Activated T-helper 9 cell treated with anti-CD3 and anti-CD28 coated beads, Interleukin-2, amount 50 U/mL, for 16 hours (primary cell): Measurements from ENCODE around the gene CARD16.
"Not testable (repeated sequence)": the region's sequence is repeated elsewhere in the genome, so short reads cannot be mapped to it uniquely, and the experiment has no call there.

ENCODE experiments used
- DNase-seq: peaks from one replicate; pipeline ENCODE4 v3.0.0-alpha.2; 2020; ENCODE audit warnings: low read depth

CARD16 gene

DNA sequence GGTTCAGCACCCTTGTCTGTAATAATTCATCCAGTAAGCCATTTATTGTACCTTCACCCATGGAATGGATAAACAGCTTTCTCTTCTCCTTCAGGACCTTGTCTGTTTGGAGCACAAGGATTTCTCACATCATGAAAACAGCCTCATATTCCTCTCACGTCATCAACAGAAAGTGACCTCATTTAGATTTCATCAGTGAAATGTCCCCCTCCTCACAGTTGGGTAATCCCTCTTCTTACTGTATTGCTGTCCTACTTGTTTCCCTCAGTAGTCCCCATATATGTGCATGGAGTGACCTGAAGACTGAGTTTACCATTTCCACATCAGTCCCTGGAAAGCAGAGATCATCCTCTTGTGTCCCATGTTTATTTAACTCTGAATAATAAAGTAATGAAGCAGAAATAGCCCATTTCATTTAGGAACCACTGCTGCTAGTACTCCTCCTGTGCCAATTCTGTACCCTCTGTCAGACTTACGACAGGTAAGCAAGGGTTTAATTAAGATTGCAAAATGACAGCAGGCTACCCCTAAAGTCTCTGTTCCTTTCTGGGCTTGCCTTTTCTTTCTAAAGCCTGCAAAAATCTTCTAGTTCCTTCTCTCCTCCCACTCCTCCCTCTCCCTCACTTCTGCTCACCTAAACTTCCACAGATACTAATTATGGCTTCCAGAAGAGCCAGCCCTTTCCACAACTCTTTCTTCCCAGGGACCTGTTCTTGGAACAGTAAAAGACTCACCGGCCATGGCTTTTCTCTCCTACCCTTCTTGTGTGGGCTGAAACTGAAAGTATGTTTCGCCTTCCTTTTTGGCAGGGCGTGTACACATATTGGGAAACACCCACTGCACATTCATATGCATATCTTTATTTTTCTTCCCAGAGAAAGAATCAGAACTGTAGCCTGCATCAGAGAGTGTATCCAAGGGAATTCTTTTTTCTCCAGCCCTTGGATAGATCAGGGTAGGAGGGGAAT lies at the start of gene CARD16:
Gene CARD16 (minus strand): TSS at position 779 of the 968 bp plus-strand sequence. CDS start 38 bp downstream, at position 741.
- not testable (repeated sequence) for DNase-seq

DNA sequence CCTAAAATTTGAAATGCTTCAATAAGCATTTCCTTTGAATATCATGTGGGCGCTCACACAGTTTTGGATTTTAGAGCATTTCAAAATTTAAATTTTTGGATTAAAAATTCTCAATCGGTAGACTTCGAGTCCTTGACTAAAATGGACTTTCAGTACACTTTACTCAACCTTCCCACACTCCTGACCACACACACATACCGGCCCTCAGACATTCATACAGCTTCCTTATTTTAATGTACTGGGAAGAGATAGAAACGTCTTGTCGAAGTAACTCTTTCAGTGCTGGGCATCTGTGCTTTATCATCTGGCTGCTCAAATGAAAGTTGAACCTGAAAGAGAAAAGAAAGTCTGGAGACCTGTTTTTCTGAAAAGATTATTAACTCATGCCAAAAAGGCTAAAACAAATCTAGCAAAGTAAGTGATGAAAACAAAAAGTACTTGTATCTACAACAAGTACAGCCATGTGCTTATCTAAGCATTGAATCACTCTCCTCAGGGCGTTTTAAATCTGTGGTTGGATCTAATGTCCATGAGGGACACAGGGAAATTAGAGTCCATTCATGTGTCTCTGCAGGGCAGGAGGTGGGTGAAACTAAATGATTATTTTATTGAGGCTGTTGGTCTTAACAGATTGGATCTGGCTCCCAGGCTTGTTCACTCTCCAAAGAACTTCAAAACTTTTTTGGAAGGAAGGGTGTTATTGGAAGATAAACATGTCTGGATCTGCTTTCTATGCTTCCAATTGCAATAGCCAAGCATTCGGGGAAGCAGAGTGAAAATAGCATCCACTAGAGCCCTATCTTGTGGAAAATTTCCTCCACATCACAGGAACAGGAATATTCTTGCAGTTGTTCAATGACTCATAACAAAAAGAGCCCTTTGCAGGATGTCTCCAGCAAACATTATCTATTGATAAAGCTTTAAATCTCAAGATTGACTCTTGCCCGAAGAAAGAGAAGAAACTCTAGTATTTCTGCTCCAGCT lies 47.4 kb upstream of the CARD16 start:
- no peak for DNase-seq

DNA sequence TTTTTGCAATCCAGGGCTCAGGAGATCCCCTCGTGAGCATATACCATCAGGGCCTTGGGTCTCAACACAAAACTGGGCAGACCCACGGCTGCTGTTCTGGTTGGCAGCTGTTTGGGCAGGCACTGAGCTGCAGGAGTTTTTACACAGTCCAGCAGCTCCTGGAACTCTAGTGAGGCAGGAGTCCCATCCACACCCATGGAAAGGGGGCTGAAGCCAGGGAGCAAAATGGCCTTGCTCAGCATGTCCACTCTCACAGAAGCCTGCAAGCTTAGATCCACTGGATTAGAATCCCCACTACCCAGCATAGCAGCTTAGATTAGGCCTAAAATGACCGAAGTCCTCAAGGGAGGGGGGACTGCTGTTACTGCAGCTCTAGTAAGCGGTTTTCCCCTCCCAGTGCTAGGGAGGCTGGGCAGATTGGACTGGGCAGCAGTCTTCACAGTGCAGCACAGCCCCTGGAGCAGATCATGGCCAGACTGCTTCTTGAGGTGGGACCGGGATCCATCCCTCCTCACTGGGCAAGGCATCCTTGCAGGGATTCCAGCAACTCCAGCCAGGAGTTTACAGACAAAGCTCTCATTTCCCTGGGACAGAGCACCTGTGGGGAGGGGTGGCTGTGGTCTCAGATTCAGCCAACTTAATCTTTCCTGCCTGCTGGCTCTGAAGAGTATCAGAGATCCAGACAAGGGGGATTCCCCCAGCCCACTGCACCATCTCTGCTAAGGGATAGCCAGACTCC lies 36.4 kb upstream of the CARD16 start:
- DNase-seq, result no peak

DNA sequence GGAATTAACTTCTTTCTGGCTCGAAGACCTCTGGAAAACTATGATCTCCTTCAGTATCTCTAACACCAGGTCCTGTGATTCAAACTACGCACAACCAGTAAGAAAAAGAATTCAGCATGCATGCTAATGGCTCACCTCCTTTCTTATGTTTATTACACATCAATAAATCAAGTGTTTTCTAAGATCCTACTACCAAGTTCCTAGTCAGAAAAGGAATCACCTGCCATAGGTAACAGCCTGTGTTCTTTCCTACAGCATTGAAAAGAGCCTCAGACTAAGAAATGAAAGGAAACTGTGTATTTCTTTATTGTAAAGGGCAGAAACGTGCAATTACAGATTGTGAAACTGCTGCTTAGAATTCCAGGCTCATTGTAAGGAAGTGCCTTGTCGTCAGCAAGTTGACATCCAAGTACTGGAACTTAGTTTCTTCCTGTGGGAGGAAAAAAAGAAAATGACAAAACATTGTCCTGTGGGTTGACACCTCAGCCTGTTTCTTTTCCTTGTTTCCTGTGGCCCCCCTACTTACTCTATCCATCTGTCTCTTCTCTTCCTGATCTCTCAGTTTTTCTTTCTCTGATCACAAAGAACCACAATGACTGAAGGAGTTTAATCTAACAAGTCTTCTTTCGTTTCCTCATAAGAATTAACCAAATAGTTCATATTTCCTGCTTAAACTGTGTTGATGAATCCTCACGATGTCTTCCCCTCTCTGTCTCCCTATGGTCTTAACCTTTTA lies 35.2 kb upstream of the CARD16 start:
- not testable (repeated sequence) for DNase-seq

DNA sequence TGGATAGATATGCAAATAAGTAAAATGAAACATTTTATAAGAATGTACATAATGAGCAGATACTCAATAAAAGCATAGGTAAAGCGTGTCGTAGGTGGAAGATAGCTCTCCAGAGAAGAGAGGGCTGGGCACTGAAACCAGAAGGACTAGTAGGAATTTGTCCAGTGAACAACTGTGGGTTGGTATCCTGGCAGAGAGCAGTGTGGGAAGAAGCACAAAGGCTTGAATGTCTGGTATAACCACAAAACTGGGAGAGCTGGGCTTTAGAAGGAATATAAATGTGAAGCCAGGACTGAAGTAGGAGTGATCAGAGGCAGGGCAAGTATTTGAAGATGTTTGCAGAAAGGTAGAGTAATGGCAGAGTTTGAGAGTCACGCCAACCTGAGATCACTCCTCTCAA lies 33.1 kb upstream of the CARD16 start:
- DNase-seq, result no peak

DNA sequence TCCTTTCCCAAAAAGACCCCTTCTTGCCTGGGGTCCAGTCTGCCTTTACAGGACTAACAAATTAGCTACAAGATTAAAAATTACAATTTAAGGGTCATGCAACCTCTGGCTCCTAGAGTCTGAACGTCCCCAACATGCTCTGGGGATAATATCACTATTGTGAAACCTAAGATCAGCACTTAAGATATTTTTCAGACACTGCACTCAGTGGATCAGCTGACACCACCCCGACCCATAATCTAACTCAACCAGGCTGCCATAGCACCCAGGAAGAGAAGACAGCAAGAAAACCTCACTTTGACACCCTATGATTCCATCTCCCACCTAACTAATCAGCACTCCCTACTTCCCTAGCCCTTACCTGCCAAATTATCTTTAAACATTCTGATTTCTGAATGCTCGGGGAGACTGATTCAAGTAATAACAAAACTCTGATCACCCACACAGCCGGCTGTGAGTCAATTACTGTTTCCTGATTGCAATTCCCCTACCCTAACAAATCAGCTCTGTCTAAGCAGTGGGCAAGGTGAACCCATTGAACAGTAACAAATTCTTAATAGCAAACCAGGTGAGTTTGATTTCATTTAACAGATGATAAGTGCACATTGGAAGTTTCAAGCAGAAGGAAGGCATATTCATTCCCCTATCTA lies 32.1 kb upstream of the CARD16 start:
- not testable (repeated sequence) for DNase-seq

DNA sequence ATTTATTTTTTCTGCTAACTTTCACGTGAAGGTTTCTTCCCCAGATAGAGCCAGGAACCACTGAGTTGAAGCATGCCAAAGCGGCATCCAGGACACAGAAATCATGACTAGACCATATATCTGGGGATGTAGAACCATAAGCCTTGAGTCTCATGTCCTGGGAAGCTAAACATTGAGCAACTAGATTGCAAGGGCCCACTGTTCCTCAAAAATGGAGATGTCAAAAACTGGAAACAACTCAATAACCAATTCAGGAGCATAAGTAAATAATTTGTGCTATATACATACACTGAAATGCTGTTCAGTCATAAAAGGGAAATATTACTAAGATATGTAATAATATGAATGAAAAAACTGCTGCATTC lies 29.0 kb upstream of the CARD16 start:
- DNase-seq, result no peak

DNA sequence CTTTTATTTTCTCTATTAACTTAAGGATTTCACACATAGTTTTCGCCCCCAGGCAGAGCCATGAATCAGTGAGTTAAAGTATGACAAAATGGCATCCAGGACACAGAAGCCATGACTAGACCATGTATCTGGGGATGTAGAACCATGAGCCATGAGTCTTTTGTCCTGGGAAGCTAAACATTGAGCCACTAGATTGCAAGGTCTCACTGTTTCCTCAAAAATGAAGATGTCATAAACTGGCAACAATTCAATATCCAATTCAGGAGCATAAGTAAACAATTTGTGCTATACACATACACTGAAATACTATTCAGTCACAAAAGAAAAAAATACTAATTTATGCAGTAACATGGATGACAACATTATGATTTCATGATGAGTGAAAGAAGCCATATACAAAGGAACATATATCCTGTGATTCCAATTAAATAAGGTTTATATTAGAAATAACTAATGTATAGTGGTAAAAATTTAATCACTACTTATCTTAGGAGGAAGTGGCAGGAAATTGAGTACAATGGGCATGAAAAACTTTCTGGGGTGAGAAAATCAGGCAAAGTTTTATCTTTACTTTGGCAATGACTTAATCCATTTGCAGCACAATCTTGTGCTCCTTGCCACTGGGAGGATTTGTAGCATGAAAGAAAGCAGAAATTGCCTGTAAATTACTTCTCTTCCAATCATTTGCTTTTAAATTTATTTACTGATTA lies 28.5 kb upstream of the CARD16 start:
- DNase-seq, result no peak

DNA sequence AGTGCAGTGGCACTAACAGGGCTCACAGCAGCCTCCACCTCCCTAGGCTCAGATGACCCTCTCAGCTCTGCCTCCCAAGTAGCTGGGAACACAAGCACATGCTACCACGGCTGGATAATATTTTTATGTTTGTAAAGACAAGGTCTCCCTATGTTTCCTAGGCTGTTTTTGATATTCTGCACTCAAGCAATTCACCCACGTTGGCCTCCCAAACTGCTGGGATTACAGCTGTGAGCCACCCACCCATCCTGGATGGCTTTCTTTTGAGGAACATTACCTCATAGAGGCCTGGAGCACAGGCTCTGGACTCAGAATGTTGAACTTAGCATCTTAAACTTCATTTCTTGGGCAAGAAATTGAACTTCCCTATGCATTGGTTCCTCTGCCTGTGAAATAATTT lies 26.9 kb upstream of the CARD16 start:
- not testable (repeated sequence) for DNase-seq

DNA sequence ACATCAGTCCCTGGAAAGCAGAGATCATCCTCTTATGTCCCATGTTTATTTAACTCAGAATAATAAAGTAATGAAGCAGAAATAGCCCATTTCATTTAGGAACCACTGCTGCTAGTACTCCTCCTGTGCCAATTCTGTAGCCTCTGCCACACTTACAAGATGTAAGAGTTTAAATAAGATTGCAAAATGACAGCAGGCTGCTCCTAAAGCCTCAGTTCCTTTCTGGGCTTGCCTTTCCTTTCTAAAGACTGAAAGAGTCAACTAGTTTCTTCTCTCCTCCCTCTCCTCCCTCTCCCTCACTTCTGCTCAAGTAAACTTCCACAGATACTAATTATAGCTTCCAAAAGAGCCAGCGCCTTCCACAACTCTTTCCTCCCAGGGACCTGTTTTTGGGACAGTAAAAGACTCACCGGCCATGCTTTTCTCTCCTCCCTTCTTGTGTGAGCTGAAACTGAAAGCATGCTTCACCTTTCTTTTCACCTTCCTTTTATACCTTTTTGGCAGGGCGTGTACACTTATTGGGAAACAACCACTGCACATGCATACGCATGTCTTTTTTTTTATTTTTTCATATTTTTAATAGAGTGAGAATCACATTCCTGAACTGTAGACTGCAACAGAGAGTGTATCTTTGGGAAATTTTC lies 26.1 kb upstream of the CARD16 start:
- DNase-seq, result no peak

DNA sequence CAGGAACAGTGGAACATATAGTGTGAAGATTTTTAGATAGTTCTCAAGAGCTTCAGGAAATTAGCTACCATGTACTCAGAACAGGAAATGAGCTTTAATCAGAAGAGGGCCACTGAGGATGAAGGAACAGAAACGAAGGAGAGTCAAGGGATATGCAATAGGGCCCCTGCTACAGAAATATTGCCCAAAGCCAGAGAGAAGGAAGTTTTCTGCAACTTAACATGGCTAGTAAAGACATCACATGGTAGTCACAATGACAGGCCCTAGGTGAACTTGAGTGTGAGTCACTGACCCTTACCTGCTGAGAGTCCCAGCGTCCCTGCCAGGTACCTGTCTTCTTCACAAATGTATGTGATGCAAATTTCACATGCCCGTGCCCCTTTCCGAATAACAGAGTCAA lies 25.2 kb upstream of the CARD16 start:
- DNase-seq, result no peak

DNA sequence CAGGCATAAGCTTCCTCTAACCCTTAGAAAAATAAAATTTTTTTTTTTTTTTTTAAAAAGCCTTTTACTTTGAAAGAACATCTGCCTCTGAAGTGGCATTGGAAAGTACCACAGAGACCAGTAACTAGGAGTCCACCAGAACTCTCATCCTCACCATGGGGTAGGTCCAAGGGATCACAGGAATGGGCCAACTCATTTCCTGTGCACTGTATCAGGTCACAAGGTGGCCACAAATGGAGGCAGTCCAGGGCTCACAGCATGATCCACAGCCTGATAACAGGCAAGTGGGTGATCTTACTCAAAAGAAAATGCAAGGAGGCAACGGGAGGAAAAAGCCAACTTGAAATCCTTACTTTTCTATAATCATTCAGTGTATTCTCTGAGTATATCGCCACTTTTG lies 24.6 kb upstream of the CARD16 start:
- DNase-seq, result not testable (repeated sequence)

DNA sequence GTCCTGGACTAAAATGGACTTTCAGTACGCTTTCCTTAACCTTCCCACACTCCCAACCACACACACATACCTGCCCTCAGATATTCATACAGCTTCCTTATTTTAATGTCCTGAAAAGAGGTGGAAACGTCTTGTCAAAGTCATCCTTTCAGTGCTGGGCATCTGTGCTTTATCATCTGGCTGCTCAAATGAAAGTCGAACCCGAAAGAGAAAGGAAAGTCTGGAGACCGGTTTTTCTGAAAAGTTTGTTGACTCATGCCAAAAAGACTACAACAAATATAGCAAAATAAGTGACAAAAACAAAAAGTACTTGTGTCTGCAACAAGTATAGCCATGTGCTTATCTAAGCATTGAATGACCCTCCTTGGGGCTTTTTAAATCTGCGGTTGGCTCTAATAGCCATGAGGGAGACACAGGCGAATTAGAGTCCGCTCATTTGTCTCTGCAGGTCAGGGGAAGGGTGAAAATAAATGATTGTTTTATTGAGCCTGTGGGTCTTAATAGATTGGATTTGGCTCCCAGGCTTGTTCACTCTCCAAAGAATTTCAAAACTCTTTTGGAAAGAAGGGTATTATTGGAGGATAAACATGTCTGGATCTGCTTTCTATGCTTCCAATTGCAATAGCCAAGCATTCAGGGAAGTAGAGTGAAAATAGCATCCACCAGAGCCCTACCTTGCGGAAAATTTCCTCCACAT lies 18.3 kb upstream of the CARD16 start:
- not testable (repeated sequence) for DNase-seq

DNA sequence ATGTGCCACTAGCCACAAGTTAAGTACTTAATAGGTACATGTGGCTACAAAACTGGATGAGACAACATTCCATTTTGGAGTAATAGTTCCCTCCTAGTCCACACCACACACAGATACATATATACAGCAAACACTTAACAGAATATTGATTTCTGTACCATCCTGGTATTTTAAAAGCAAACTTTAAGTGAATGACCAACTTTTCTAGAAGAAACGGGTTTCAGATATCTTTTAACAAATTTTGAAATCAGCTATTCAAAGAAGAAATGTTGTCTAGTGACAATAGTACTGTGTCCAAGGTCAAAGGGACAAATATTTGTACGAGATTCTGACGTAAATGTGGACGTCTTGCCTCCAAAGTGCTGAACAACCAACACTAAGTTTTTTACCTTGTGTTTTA lies 12.3 kb upstream of the CARD16 start:
- no peak for DNase-seq

DNA sequence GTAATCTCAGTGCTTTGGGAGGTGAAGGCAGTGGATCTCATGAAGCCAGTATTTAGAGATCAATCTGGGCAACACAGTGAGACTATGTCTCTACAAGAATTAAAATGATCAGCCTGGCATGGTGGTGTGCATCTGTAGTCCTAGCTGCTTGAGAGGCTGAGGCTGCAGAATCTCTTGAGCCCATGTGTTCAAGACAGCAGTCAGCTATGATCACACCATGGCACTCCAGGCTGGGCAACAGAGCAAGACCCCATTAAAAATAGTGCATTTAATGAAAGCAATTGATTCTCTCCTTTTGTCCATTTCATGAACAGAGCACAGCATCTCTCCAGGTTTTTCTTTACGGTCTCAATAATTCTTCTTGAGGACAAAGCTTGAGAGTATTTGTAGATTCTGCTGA lies 11.3 kb upstream of the CARD16 start:
- no peak for DNase-seq

DNA sequence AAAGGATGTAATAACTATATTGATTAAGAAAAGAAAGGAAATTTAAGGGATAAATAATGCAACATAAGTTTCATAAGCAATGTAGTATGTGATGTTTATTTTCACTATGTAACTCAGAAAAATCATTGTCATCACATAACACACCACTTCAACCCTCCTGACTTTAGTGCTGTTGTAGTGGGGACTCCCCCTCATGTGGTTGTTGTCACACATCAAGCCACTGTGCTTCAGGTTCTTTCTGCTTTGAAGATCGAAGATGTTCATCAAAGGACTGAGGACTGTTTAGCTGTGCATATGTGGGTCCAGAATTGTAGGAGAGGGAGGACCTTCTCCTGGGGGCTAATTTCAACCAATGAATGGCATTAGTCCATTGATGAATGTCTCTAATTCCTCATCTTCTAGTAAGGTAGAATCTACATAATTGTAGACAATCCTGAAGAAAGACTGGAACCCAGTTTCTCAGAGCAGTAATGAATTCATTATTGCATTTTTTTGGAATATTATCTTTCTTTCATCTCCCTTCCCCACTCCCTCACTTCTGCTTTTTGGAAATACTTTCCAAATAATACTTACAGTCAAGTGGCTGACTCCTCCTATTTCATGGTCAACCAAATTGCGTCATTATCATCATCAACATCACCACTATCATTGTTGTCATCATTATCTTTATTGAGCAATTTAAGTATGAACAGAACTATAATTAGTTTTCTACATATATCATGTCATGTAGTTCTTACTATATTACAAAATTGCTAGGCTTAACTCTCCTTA lies 9.8 kb upstream of the CARD16 start:
- DNase-seq, result no peak

DNA sequence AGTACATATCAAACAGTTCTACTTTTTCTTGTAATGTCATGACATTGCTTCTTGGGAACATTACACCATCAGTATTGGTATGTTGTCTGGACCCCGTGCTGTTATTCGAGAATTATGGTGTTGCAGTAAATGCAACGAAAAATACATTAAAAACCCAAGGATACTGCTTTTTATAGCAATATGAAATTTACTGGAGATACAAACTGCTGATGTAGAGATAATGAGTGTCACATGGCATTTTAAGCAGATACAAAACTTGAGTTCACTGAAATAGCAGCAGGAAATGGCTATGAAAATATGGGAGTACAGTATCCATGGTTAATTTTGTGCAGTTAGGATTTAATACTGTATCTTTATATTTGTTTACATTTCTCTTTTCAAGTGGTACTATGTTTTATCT lies 7.4 kb upstream of the CARD16 start:
- DNase-seq, result no peak

DNA sequence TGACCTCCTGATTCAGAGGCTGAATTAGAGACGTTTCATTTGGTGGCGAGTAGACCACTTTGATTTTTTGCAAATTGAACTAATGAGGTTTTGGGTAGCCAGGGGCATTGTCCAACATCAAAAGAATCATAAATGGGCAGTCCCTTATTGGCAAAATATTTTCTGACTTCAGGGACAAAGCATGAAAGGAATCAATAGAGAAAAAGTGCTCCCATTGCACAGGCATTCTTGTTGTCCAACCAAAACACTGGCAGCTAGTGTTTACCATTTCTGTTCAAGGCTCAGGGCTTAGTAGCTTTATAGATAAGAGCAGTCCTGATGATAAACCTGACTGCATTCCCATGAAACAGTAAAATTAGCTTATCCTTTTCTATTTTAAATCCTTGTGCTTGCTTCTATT lies 6.4 kb upstream of the CARD16 start:
- DNase-seq, result no peak
